BJ (cell line): ENCODE measurements around the gene ARMC3. TPM values are rescaled to one million over a fixed set of nuclear protein-coding genes. Genes with fewer than 3 reads are reported as not detected.

Experiments
- CTCF ChIA-PET: fragments of 350-600 bp; formaldehyde crosslinking; extraction: SDS; loops from one replicate; lab custom pipeline; 2021; ENCODE audit warnings: antibody characterized with exemption, inconsistent platforms; lab: Yijun Ruan, JAX
- POLR2A ChIA-PET: fragments of 300-600 bp; sonication (Branson Sonifier 250); formaldehyde crosslinking; extraction: SDS; loops from one replicate; lab custom pipeline; 2021; ENCODE audit warnings: antibody characterized with exemption; lab: Charles Lee
- DNase-seq: peaks from one replicate; pipeline ENCODE4 v3.0.0-alpha.2; 2011; ENCODE audit warnings: low read depth
- H3K27me3 ChIP-seq: 2 replicates; pipeline ENCODE4 v1.6.0; 2011; ENCODE audit warnings: low read length; ENCODE audit not compliant: control insufficient read depth, insufficient read depth
- H3K36me3 ChIP-seq: 2 replicates; pipeline ENCODE4 v1.5.1; 2011; ENCODE audit warnings: low read length; ENCODE audit not compliant: control insufficient read depth, insufficient read depth
- H3K4me3 ChIP-seq: 2 replicates; pipeline ENCODE4 v1.5.1; 2011; ENCODE audit warnings: low read depth, mild to moderate bottlenecking, control low read depth, low read length
- polyA plus RNA-seq: library from polyadenylated mRNA; depleted of rRNA; stranded (reverse); fragments of >200 nt; gene quantifications from 2 replicates; pipeline ENCODE4 v1.2.3, GENCODE V29; 2011
- TF ChIP-seq, protein P1 (sequence below): IDR thresholded peaks from 2 replicates; pipeline ENCODE4 v1.5.1; 2011; ENCODE audit warnings: low read depth, mild to moderate bottlenecking, control low read depth, inconsistent platforms, low read length, moderate library complexity; ENCODE audit not compliant: insufficient read depth

The ARMC3 gene
- polyA plus RNA-seq, 1 experiment = not detected

DNA sequence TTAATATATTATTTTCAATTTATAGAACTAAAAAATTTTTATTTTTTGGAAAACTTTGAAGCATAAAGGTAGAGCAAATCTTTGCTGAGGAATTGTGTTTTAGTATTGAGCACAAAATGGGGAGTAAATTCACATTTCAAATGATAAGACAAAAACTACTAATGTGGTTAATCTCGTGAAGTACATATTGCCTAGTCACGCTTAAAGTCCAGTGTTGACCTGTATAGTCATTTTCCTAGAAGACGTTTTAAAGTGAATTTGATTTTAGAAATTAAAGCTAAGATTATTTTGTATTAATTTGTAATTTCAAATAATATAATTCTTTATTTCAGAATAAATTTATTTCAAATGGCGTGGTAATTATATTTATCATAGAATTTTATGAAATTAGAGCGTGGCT is 110.3 kb downstream of the ARMC3 start:
- Histone ChIP-seq H3K4me3 (no peak overlapping the region), H3K36me3 (no peaks in the 10 kb centered on the region), H3K27me3 (no peaks in the 10 kb centered on the region)
- TF ChIP-seq, protein P1, sequence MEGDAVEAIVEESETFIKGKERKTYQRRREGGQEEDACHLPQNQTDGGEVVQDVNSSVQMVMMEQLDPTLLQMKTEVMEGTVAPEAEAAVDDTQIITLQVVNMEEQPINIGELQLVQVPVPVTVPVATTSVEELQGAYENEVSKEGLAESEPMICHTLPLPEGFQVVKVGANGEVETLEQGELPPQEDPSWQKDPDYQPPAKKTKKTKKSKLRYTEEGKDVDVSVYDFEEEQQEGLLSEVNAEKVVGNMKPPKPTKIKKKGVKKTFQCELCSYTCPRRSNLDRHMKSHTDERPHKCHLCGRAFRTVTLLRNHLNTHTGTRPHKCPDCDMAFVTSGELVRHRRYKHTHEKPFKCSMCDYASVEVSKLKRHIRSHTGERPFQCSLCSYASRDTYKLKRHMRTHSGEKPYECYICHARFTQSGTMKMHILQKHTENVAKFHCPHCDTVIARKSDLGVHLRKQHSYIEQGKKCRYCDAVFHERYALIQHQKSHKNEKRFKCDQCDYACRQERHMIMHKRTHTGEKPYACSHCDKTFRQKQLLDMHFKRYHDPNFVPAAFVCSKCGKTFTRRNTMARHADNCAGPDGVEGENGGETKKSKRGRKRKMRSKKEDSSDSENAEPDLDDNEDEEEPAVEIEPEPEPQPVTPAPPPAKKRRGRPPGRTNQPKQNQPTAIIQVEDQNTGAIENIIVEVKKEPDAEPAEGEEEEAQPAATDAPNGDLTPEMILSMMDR = no peak
- CTCF ChIA-PET = no interaction called here
- POLR2A ChIA-PET = no interaction called here
- no peak for DNase-seq

DNA sequence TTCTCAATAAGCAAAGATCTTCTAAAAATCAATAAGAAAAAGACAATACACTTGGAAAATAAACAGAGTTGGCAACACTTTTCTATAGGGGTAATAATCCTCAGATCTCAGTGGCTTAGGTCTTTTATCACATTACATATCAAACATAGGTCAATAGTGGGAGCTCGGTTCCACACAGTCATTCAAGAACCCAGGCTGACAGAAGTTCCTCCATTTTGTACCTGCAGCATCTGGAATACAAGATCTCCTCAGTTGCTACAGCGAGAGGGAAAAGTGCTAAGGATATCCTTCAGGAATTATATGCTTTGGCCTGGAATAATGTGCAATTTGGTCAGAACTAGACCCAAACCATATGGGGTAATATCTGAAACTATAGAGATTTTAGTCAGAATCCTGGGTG is 112.1 kb downstream of the ARMC3 start:
- DNase-seq = no peak
- ChIA-PET CTCF (interaction anchor here (1.0 kb wide), 1 partner anchor 14 kb away, joined by 3 read pairs; no protein-coding TSS in a partner anchor), POLR2A (no interaction called here)
- TF ChIP-seq, protein P1 = no peak
- no peak overlapping the region for H3K4me3 ChIP-seq
- no peaks in the 10 kb centered on the region for H3K27me3 ChIP-seq
- no peaks in the 10 kb centered on the region for H3K36me3 ChIP-seq

DNA sequence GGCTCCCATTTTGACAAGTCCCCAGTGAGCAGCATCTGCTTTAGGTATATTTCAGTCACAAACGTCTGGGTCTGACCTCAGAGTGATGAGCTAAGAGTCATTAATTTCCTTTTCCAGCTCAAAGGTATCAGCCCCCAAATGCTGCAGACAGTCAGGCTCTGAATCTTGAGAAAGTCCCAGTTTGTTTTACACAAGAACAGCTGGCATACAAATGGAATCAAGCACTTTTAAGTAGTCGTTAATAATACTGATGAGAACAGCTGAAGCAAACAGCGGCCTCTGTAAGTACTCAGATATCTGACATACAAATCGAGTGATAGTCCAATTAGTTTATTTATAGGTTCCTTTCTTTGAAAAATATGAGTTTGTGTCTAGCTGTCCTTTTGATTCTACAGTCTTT is 118.2 kb downstream of the ARMC3 start:
- Histone ChIP-seq H3K4me3 (no peak overlapping the region), H3K36me3 (no peaks in the 10 kb centered on the region), H3K27me3 (no peaks in the 10 kb centered on the region)
- TF ChIP-seq, protein P1 = no peak
- CTCF ChIA-PET = interaction anchor here (1.6 kb wide), 1 partner anchor 23 kb away, joined by 4 read pairs; no protein-coding TSS in a partner anchor
- DNase-seq = no peak
- POLR2A ChIA-PET = no interaction called here

DNA sequence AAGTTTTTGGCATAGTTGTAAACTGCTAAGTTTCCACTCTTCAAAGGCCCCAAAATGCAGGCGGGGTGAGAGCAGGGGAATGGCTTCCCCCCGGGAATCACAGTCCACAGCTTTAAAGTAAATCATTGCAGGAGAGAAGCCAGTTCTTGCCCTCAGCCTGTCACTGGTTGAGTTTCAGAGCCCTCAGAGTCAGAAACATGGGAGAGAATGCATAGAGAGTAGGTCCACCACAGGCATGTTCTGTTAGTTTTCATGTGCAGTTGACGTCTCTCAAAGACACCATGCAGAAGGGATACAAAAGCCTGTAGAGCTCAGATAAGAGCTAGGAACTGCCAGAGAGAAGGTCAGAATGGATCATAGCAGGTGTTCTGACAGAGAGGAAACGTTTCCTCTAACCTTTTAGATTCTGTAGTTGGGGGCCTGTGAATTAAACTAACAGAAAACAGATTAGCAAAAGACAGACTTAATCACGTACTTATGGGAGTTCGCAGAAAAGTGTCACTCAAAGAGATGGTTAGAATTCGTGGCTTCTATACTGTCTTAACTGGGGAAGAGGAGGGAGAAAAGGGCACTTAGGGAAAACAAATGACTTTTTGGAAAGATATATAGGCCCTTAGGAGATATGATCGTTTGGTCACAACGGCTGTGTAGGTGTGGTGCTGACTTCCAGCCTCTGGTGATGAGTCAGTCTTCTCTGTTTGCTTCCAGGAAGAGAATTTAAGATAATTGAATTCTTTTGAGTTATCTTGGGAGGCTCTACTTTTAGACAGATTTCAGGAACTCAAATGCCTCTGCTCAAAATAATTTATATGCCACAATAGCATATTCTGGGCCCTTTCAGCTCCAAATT is 119.6 kb downstream of the ARMC3 start:
- CTCF ChIA-PET = interaction anchor here (1.6 kb wide), 1 partner anchor 22 kb away, joined by 4 read pairs; no protein-coding TSS in a partner anchor

DNA sequence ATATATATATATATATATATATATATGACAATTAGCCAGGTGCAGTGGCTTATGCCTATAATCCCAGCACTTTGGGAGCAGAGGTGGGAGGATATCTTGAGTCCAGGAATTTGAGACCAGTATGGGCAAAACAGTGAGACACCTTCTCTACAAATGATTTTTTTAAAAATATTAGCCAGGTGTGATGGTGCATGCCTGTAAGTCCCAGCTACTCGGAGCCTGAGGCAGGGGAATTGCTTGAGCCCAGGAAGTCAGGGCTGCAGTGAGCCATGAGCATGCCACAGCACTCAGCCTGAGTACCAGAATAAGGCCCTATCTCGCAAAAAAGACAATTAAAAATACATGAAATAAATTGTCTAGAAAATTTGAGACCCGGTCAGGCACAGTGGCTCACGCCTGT is 120.3 kb downstream of the ARMC3 start:
- TF ChIP-seq, protein P1 = no peak
- DNase-seq = no peak
- Histone ChIP-seq H3K4me3 (no peak overlapping the region), H3K27me3 (no peaks in the 10 kb centered on the region), H3K36me3 (no peaks in the 10 kb centered on the region)
- CTCF ChIA-PET = no interaction called here
- POLR2A ChIA-PET = no interaction called here

More for the DNA sequence above, 119.6 kb downstream of the ARMC3 start:
- TF ChIP-seq, protein P1 = no peak
- no peak for DNase-seq
- Histone ChIP-seq H3K4me3 (no peak overlapping the region), H3K36me3 (no peaks in the 10 kb centered on the region), H3K27me3 (no peaks in the 10 kb centered on the region)
- POLR2A ChIA-PET = no interaction called here
